Measurements from ENCODE around the gene NCKAP5. TPM values are rescaled to one million over a fixed set of nuclear protein-coding genes. Genes with fewer than 3 reads are reported as not detected.

The NCKAP5 gene
- total RNA-seq, 2 donors from 2014 or later, result 0.78 to 2.6 TPM

- no peaks in the 10 kb centered on the region for H3K27me3 ChIP-seq
- peak in 3 of 7 experiments; percentile 10 to 17 (median 17) for TF ChIP-seq CTCF (IDR thresholded peaks at IDR 0.05)
- no peak for TF ChIP-seq POLR2A (IDR thresholded peaks at IDR 0.05)
- ATAC-seq, result peak; percentile 25
- H3K4me3 ChIP-seq, result peak overlapping the region in 1 of 2 donors; percentile 32
- no peaks in the 10 kb centered on the region for H3K9me3 ChIP-seq
- H3K4me1 ChIP-seq, result peaks cover 32% of the 10 kb centered on the region
- 2 to 3% methylated on average over 14 to 76 of the region's 80 CpGs for WGBS, 2 donors
- intact Hi-C loops (cut with DNase I), result no loop called here
- DNase-seq, result peak in 3 of 4 donors; percentile 11 to 22 (median 20)
- no peaks in the 10 kb centered on the region for H3K36me3 ChIP-seq (replicated peaks in 1 of 2; ENCODE audit: insufficient read depth in 1 of 2, low read depth in 2 of 2)
- peak overlapping the region in 1 of 4 donors; percentile 68 for H3K27ac ChIP-seq
Observed at GRCh38 chr2:132668987-132669907, 899.0 kb downstream of the NCKAP5 start.

GRCh38 chr2:132668189-132668823 lies 900.0 kb downstream of the NCKAP5 start:
- Histone ChIP-seq H3K9me3 (no peaks in the 10 kb centered on the region), H3K4me3 (no peak overlapping the region), H3K27me3 (no peaks in the 10 kb centered on the region), H3K36me3 (replicated peaks in 1 of 2; ENCODE audit: insufficient read depth in 1 of 2, low read depth in 2 of 2) (no peaks in the 10 kb centered on the region), H3K27ac (no peak overlapping the region), H3K4me1 (peaks cover 32% of the 10 kb centered on the region)
- intact Hi-C loops (cut with DNase I), result no loop called here
- DNase-seq (peak in 1 of 4 donors; percentile 17), ATAC-seq (no peak)
- TF ChIP-seq POLR2A (IDR thresholded peaks at IDR 0.05) (no peak), CTCF (IDR thresholded peaks at IDR 0.05) (peak in 2 of 7 experiments; percentile 7 to 8)
- 5 to 13% methylated on average over 17 to 25 of the region's 25 CpGs for WGBS, 2 donors

- H3K4me3 ChIP-seq, result no peak overlapping the region
- H3K36me3 ChIP-seq (replicated peaks in 1 of 2; ENCODE audit: insufficient read depth in 1 of 2, low read depth in 2 of 2), result no peaks in the 10 kb centered on the region
- WGBS, 2 donors, result 64 to 86% methylated on average over 1 of the region's 1 CpG
- no peaks in the 10 kb centered on the region for H3K27me3 ChIP-seq
- peaks cover 32% of the 10 kb centered on the region for H3K4me1 ChIP-seq
- intact Hi-C loops (cut with DNase I), result no loop called here
- DNase-seq, result no peak
- no peaks in the 10 kb centered on the region for H3K9me3 ChIP-seq
- TF ChIP-seq CTCF (IDR thresholded peaks at IDR 0.05) (no peak), POLR2A (IDR thresholded peaks at IDR 0.05) (no peak)
- H3K27ac ChIP-seq, result no peak overlapping the region
- ATAC-seq, result no peak
Observed at GRCh38 chr2:132667706-132668105, 900.6 kb downstream of the NCKAP5 start.

GRCh38 chr2:132665401-132666140 lies 902.7 kb downstream of the NCKAP5 start:
- H3K27me3 ChIP-seq, result no peaks in the 10 kb centered on the region
- DNase-seq (no peak), ATAC-seq (no peak)
- intact Hi-C loops (cut with DNase I), result no loop called here
- TF ChIP-seq CTCF (IDR thresholded peaks at IDR 0.05) (no peak), POLR2A (IDR thresholded peaks at IDR 0.05) (no peak)
- H3K36me3 ChIP-seq (replicated peaks in 1 of 2; ENCODE audit: insufficient read depth in 1 of 2, low read depth in 2 of 2), result no peaks in the 10 kb centered on the region
- H3K4me3 ChIP-seq, result no peak overlapping the region
- WGBS, 2 donors, result 85 to 95% methylated on average over 4 of the region's 4 CpGs
- H3K4me1 ChIP-seq, result peaks cover 25% of the 10 kb centered on the region
- H3K27ac ChIP-seq, result no peak overlapping the region
- H3K9me3 ChIP-seq, result no peaks in the 10 kb centered on the region
